Skeletal muscle satellite cell (primary cell): Measurements from ENCODE around the gene GSTA5.
"Not testable (repeated sequence)": the region's sequence is repeated elsewhere in the genome, so short reads cannot be mapped to it uniquely, and the experiment has no call there.

Source experiments
- H3K27me3 ChIP-seq: 2 replicates; pipeline ENCODE4 v1.7.0; 2013; ENCODE audit warnings: low read length; ENCODE audit not compliant: control insufficient read depth, insufficient read depth
- H3K36me3 ChIP-seq: 2 replicates; pipeline ENCODE4 v1.7.0; 2013; ENCODE audit warnings: mild to moderate bottlenecking, control low read depth, low read length; ENCODE audit not compliant: insufficient read depth
- H3K4me1 ChIP-seq: 2 replicates; pipeline ENCODE4 v1.7.0; 2013; ENCODE audit warnings: low read length; ENCODE audit not compliant: control insufficient read depth, insufficient read depth
- H3K4me2 ChIP-seq: 2 replicates; pipeline ENCODE4 v1.7.0; 2013; ENCODE audit warnings: mild to moderate bottlenecking, low read length
- H3K4me3 ChIP-seq: 2 replicates; pipeline ENCODE4 v1.7.0; 2013; ENCODE audit warnings: low read length
- H3K9ac ChIP-seq: 2 replicates; pipeline ENCODE4 v1.7.0; 2013; ENCODE audit warnings: mild to moderate bottlenecking, low read depth, low read length, moderate library complexity
- H3K9me3 ChIP-seq: replicated peaks from 2 replicates; pipeline ENCODE4 v1.7.0; 2013; ENCODE audit warnings: mild to moderate bottlenecking, control low read depth, low read length

Gene GSTA5

DNA sequence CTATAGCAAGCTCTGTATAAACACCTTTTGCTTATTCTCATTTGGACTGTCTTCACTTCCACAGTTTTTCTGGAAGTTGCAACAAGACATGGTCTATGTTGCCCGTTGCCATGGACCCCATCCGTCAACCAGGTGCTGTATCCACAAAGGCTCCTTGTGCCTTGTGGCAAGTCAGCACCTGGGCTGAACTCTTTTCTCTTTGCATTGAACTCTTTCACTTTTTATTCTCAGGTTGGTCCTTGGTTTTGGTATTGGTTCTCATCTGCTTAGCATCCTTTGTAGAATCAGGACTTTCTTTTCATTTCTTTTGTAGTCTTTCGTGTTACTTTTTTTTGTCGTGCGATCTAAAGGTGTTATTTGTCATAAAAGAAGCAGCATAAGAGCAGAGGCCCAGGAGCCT is 32.0 kb downstream of the GSTA5 start:
- no peak overlapping the region for H3K9ac ChIP-seq
- H3K36me3 ChIP-seq: no peaks in the 10 kb centered on the region
- no peaks in the 10 kb centered on the region for H3K9me3 ChIP-seq
- H3K4me3 ChIP-seq: no peak overlapping the region
- H3K4me2 ChIP-seq: no peak overlapping the region
- no peaks in the 10 kb centered on the region for H3K4me1 ChIP-seq
- H3K27me3 ChIP-seq: peaks cover 36% of the 10 kb centered on the region

DNA sequence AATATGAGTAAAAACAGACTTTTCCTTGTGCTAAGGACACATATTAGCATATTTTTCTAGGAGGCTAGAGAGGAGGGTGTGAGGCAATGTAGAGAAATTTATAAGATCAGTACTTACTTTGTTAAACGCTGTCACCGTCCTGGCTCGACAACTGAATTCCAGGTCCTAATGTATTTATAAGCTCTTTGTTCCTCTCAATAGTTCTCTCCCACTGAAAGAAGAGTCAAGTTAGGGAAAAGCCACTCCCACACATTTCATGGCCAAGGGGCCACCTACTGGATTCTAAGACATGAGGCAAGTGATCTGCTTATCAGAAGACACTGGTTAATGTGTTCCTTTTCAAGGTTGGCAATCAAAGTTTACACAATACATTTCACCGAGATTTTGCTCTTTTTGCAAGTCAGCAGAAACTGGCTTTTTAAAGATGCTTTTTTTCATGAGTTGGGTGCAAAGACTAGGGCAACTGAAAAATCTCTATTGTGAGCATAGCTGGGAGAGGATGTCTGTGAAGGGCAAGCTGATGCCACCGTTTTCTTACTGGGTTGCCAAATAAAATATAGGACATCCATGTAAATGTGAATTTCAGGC is 36.9 kb downstream of the GSTA5 start, which contains the start of gene GSTA1:
GSTA1 (minus strand) TSS at position 149 of the 588 bp plus-strand sequence. CDS start 4,549 bp downstream, outside the sequence.
- not testable (repeated sequence) for H3K9ac ChIP-seq, H3K4me2 ChIP-seq, H3K36me3 ChIP-seq, H3K4me3 ChIP-seq, H3K9me3 ChIP-seq, H3K4me1 ChIP-seq
- peaks cover 30% of the 10 kb centered on the region for H3K27me3 ChIP-seq

DNA sequence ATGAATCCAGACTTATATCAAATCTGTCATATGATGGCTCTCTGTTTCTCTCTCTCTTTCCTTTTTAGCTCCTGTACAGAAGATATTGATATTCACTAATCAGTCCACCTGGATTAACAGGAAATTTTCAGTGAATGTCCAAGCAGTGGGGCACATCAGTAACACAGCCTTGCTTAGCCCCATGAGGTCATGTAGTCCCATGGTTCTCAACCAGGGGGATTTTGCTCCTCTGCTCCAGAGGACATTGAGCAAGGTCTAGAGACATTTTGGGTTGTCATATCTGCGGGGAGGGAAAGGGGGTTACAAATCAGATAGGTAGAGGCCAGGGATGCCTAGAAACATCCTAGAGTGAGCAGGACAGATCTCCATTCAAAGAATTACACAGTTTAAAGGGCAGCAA is 37.8 kb downstream of the GSTA5 start:
- Histone ChIP-seq H3K4me2 (no peak overlapping the region), H3K9ac (no peak overlapping the region), H3K4me1 (no peaks in the 10 kb centered on the region), H3K9me3 (no peaks in the 10 kb centered on the region), H3K4me3 (no peak overlapping the region), H3K36me3 (no peaks in the 10 kb centered on the region), H3K27me3 (peaks cover 27% of the 10 kb centered on the region)

DNA sequence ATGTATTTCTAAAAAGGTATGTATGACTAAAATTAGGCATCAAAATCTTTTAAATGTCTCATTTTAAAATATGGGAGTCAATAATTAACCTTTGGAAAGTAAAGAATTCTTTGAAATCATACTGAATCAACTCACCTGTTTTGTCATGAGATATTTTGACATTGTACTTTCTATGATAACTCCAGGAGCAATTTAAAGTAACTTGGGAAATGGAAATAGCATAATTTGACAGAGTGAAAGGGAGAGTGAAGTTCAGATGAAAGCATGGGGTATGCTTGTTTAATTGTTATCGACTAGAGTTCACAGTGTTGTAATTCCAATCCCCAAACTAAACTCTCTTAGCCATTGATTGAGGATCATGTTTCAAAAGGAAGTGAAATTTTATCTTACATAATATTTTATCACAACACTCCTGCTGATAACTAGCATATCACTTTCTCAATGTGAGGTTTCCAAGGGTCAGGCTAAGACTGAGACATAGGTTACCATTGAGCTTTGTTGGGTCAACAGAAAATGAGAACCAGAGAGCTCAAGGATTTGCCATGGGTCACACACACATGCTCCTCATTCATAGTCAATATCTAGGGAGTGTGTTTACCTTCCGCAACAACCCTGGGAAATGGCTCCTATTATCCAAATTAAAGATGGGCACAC is 39.3 kb downstream of the GSTA5 start:
- no peaks in the 10 kb centered on the region for H3K36me3 ChIP-seq
- H3K4me2 ChIP-seq: no peak overlapping the region
- no peak overlapping the region for H3K4me3 ChIP-seq
- no peak overlapping the region for H3K9ac ChIP-seq
- H3K27me3 ChIP-seq: peaks cover 21% of the 10 kb centered on the region
- H3K4me1 ChIP-seq: no peaks in the 10 kb centered on the region
- H3K9me3 ChIP-seq: no peaks in the 10 kb centered on the region

DNA sequence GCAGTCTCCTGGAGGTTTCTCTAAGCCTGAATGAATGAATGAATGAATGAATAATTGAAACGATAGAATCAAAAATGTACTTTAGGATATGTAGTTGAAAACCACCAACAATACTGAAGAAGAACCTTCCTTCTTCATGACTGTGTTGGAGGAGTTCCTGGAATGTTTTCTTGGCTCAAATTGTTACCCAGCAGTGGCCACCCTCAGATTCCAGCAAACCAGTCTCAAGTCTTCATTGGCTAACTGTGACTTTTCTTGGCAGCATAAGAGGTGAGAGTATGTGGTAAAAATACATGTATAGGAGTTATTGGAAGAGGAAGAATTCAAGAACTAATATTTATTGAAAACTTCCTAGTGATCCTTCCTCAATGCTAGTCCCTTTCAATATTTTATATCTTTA is 41.3 kb downstream of the GSTA5 start:
- not testable (repeated sequence) for H3K4me3 ChIP-seq, H3K9ac ChIP-seq, H3K9me3 ChIP-seq, H3K36me3 ChIP-seq, H3K4me2 ChIP-seq, H3K4me1 ChIP-seq
- H3K27me3 ChIP-seq: peaks cover 21% of the 10 kb centered on the region

GRCh38 chr6:52794366-52794765 is 46.2 kb downstream of the GSTA5 start:
- not testable (repeated sequence) for H3K4me3 ChIP-seq, H3K9ac ChIP-seq, H3K36me3 ChIP-seq, H3K4me2 ChIP-seq, H3K4me1 ChIP-seq, H3K9me3 ChIP-seq
- peaks cover 17% of the 10 kb centered on the region for H3K27me3 ChIP-seq

DNA sequence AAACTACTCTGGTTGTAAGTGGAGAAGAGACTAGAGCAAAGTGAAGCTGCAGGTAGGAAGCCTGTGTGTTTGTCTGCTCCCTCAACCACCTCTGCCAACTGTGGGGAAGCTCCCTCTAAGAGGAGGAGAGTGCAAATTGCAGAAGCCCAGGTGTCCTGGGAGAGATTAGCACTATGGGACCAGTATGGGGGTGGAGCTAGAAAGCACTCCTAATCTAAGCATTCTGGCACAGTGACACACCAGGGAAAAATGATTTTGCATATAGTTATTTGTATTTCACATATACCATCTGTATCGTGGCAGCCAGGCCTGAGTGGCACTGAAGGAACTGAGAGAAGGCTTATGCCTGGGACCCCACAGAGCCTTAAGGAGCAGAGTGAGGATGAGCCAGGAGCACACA is 49.8 kb downstream of the GSTA5 start:
- Histone ChIP-seq H3K27me3 (peaks cover 15% of the 10 kb centered on the region), H3K9me3 (no peaks in the 10 kb centered on the region), H3K4me3 (no peak overlapping the region), H3K4me2 (no peak overlapping the region), H3K9ac (no peak overlapping the region), H3K36me3 (no peaks in the 10 kb centered on the region), H3K4me1 (no peaks in the 10 kb centered on the region)

DNA sequence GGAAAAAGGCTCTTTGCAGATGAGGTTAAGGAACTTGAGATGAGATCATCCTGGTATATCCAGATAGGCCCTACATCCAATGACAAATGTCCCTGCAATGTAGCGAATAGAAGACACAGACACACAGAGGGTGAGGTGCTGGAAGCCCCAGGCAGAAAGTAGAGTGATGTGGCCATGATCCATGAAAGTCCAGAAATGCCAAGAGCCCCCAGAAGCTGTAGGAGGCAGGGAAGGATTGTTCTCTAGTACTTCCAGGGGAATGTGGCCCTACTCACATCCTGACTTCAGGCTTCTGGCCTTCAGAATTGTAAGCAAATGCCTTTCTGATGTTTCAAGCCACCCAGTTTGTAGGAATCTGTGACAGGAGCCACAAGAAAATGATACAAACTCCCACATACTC is 51.0 kb downstream of the GSTA5 start:
- not testable (repeated sequence) for H3K36me3 ChIP-seq, H3K4me2 ChIP-seq, H3K9ac ChIP-seq, H3K4me1 ChIP-seq, H3K9me3 ChIP-seq, H3K4me3 ChIP-seq
- H3K27me3 ChIP-seq: peaks cover 10% of the 10 kb centered on the region

GRCh38 chr6:52788478-52788877 is 52.1 kb downstream of the GSTA5 start:
- Histone ChIP-seq H3K36me3 (no peaks in the 10 kb centered on the region), H3K9me3 (no peaks in the 10 kb centered on the region), H3K4me2 (no peak overlapping the region), H3K27me3 (peaks cover 6% of the 10 kb centered on the region), H3K4me1 (no peaks in the 10 kb centered on the region), H3K9ac (no peak overlapping the region), H3K4me3 (no peak overlapping the region)

GRCh38 chr6:52787917-52788316 is 52.7 kb downstream of the GSTA5 start:
- H3K4me2 ChIP-seq: no peak overlapping the region
- H3K4me1 ChIP-seq: no peaks in the 10 kb centered on the region
- no peak overlapping the region for H3K4me3 ChIP-seq
- peaks cover 6% of the 10 kb centered on the region for H3K27me3 ChIP-seq
- no peak overlapping the region for H3K9ac ChIP-seq
- H3K36me3 ChIP-seq: no peaks in the 10 kb centered on the region
- no peaks in the 10 kb centered on the region for H3K9me3 ChIP-seq

GRCh38 chr6:52786249-52786956 is 54.2 kb downstream of the GSTA5 start:
- H3K4me3 ChIP-seq: no peak overlapping the region
- no peak overlapping the region for H3K9ac ChIP-seq
- no peaks in the 10 kb centered on the region for H3K4me1 ChIP-seq
- no peak overlapping the region for H3K4me2 ChIP-seq
- H3K27me3 ChIP-seq: peaks cover 6% of the 10 kb centered on the region
- no peaks in the 10 kb centered on the region for H3K9me3 ChIP-seq
- H3K36me3 ChIP-seq: no peaks in the 10 kb centered on the region
